A673 (cell line): ENCODE data around the gene KRT40. TPM values are rescaled to one million over a fixed set of nuclear protein-coding genes. Genes with fewer than 3 reads are reported as not detected.

Source experiments
- BruUV-seq: library from RNA; stranded (reverse); fragments of 400-500 nt; replicated peaks from 2 replicates; lab custom pipeline; 2021; lab: Mats Ljungman, UMichigan
- CTCF ChIA-PET: fragments of 300-600 bp; sonication (Branson Sonifier 250); formaldehyde crosslinking; loops from one replicate; lab custom pipeline; 2022; ENCODE audit warnings: antibody characterized with exemption; lab: Charles Lee
- POLR2A ChIA-PET: fragments of 300-600 bp; sonication (Branson Sonifier 250); formaldehyde crosslinking; loops from one replicate; lab custom pipeline; 2022; ENCODE audit warnings: antibody characterized with exemption; ENCODE audit not compliant: low non-redundant PET; lab: Charles Lee
- DNase-seq: peaks from one replicate; pipeline ENCODE4 v3.0.0-alpha.2; 2015; ENCODE audit warnings: low spot score
- H3K27ac ChIP-seq: fragments of 200-600 bp; sonication (generic); 2 replicates; pipeline ENCODE4 v1.5.1; 2016; ENCODE audit warnings: mixed run types, low read depth, mild to moderate bottlenecking, mixed read lengths, antibody characterized with exemption, low read length; ENCODE audit not compliant: poor library complexity, severe bottlenecking
- H3K27me3 ChIP-seq: fragments of 200-600 bp; sonication (generic); replicated peaks from 2 replicates; pipeline ENCODE4 v1.6.1; 2017; ENCODE audit warnings: mixed run types, low read depth, mild to moderate bottlenecking, mixed read lengths, antibody characterized with exemption, low read length; ENCODE audit not compliant: insufficient read depth, poor library complexity
- H3K36me3 ChIP-seq: fragments of 200-600 bp; sonication (generic); 2 replicates; pipeline ENCODE4 v1.6.1; 2016; ENCODE audit warnings: mixed run types, mild to moderate bottlenecking, mixed read lengths, antibody characterized with exemption, low read length; ENCODE audit not compliant: insufficient read depth, poor library complexity, severe bottlenecking
- H3K4me1 ChIP-seq: fragments of 200-600 bp; sonication (generic); 2 replicates; pipeline ENCODE4 v1.6.1; 2017; ENCODE audit warnings: mixed run types, mild to moderate bottlenecking, mixed read lengths, antibody characterized with exemption, low read length; ENCODE audit not compliant: insufficient read depth, poor library complexity, severe bottlenecking
- H3K4me3 ChIP-seq: fragments of 200-600 bp; sonication (generic); 2 replicates; pipeline ENCODE4 v1.5.1; 2016; ENCODE audit warnings: low read depth, mixed run types, mild to moderate bottlenecking, mixed read lengths, low read length; ENCODE audit not compliant: poor library complexity, severe bottlenecking
- H3K9me3 ChIP-seq: fragments of 200-600 bp; sonication (generic); 2 replicates; pipeline ENCODE4 v1.6.1; 2016; ENCODE audit warnings: mixed run types, low read depth, mild to moderate bottlenecking, mixed read lengths, antibody characterized with exemption, low read length; ENCODE audit not compliant: poor library complexity, severe bottlenecking
- EZH2 ChIP-seq: fragments of 200-600 bp; sonication (generic); IDR thresholded peaks from 2 replicates; pipeline ENCODE4 v1.6.1; 2017; ENCODE audit warnings: borderline replicate concordance, low read depth, mild to moderate bottlenecking, mixed read lengths, antibody characterized with exemption, low read length; ENCODE audit not compliant: poor library complexity, severe bottlenecking
- intact Hi-C: fragments of 100-400 bp; cut with micrococcal nuclease; formaldehyde crosslinking; loops from one replicate; pipeline ENCODE4 v1.10.0; 2022; ENCODE audit not compliant: unreplicated experiment
- total RNA-seq: library from RNA; stranded (reverse); gene quantifications from 2 replicates; pipeline ENCODE4 v1.2.3, GENCODE V29; 2021
- TF ChIP-seq, protein P1 (sequence below): fragments of 300-800, 200-600 bp; sonication (generic); conservative IDR thresholded peaks from 2 replicates; pipeline ENCODE4 v1.5.1; 2017; ENCODE audit warnings: low read depth, mild to moderate bottlenecking, antibody characterized with exemption, low read length, moderate library complexity, mixed read lengths

Gene KRT40
- total RNA-seq, 1 experiment from 2014 or later, result 1.1 TPM

DNA sequence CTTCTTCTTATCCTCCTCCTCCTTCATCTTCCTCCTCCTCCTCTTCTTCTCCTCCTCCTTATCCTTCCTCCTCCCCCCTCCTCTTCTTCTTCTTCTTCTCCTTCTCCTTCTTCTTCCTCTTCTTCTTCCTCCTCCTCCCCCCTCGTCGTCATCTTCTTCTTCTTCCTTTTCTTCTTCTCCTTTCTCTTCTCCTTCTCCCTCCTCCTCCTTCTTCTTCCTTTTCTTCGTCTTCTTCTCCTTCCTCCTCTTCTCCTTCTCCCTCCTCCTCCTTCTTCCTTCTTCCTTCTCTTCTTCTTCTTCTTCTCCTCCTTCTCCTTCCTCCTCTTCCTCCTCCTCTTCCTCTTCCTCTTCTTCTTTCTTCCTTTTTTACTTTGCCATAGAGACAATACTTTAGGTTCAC, 41.6 kb downstream of the KRT40 start:
- no TSS peak for BruUV-seq
- Histone ChIP-seq H3K4me3 (no peak overlapping the region), H3K36me3 (no peaks in the 10 kb centered on the region), H3K27ac (no peak overlapping the region), H3K27me3 (no peaks in the 10 kb centered on the region), H3K9me3 (no peaks in the 10 kb centered on the region), H3K4me1 (no peaks in the 10 kb centered on the region)
- ChIA-PET POLR2A (no interaction called here), CTCF (no interaction called here)
- DNase-seq, result no peak
- TF ChIP-seq, protein P1, sequence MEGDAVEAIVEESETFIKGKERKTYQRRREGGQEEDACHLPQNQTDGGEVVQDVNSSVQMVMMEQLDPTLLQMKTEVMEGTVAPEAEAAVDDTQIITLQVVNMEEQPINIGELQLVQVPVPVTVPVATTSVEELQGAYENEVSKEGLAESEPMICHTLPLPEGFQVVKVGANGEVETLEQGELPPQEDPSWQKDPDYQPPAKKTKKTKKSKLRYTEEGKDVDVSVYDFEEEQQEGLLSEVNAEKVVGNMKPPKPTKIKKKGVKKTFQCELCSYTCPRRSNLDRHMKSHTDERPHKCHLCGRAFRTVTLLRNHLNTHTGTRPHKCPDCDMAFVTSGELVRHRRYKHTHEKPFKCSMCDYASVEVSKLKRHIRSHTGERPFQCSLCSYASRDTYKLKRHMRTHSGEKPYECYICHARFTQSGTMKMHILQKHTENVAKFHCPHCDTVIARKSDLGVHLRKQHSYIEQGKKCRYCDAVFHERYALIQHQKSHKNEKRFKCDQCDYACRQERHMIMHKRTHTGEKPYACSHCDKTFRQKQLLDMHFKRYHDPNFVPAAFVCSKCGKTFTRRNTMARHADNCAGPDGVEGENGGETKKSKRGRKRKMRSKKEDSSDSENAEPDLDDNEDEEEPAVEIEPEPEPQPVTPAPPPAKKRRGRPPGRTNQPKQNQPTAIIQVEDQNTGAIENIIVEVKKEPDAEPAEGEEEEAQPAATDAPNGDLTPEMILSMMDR, result no peak
- TF ChIP-seq EZH2, result no peak
- intact Hi-C loops, result no loop called here

DNA sequence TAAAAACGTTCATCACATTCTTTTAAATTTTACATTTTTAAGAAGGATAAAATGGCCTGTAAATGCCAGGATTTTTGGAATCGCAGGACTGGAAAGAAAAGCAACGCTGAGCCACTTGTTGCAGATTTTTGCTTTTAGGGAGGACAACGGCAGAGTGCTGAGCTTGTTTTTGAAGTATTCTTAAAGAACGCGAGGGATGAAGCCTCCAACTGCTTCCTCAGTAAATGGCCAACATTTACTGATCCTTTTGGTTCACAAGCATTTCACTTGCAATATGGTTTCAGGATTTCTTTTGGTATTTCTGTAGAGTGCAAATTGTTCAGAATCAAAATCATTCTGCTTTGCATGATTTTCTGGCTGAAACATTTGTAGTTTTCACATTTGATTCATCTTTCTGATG, 43.9 kb downstream of the KRT40 start:
- no peaks in the 10 kb centered on the region for H3K4me1 ChIP-seq
- CTCF ChIA-PET, result no interaction called here
- intact Hi-C loops, result no loop called here
- H3K27ac ChIP-seq, result no peak overlapping the region
- BruUV-seq, result no TSS peak
- no peak overlapping the region for H3K4me3 ChIP-seq
- POLR2A ChIA-PET, result no interaction called here
- TF ChIP-seq, protein P1, result no peak
- no peak for TF ChIP-seq EZH2
- H3K27me3 ChIP-seq, result no peaks in the 10 kb centered on the region
- DNase-seq, result no peak
- no peaks in the 10 kb centered on the region for H3K36me3 ChIP-seq
- no peaks in the 10 kb centered on the region for H3K9me3 ChIP-seq

DNA sequence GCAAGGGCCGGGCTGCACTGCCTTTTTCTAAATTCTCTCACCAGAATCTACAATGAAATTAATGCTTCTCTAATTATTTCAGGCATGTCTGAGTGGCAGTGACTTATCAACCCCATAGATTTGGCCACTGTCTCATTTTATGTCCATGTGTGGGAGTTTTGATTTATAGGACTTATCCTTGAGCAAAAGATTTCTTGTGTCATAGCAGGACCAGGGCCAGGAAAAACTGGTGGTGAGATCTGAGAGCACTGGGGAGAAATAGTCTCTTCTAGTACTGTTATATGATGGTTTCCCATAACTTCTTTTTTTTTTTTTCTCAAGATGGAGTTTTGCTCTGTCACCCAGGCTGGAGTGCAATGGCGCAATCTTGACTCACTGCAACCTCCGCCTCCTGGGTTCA, 45.1 kb downstream of the KRT40 start:
- intact Hi-C loops, result no loop called here
- H3K4me3 ChIP-seq, result no peak overlapping the region
- H3K27ac ChIP-seq, result no peak overlapping the region
- H3K36me3 ChIP-seq, result no peaks in the 10 kb centered on the region
- no peaks in the 10 kb centered on the region for H3K4me1 ChIP-seq
- no peaks in the 10 kb centered on the region for H3K9me3 ChIP-seq
- no peaks in the 10 kb centered on the region for H3K27me3 ChIP-seq
- ChIA-PET CTCF (no interaction called here), POLR2A (no interaction called here)
- no peak for DNase-seq
- BruUV-seq, result no TSS peak
- TF ChIP-seq EZH2, result no peak
- TF ChIP-seq, protein P1, result no peak
